Activated T-cell treated with anti-CD3 and anti-CD28 coated beads for 48 hours (primary cell): ENCODE results near the gene PDRG1.

ENCODE experiments used
- DNase-seq: peaks from one replicate; pipeline ENCODE4 v3.0.0-alpha.2; 2020; ENCODE audit warnings: low read depth

Gene PDRG1

GRCh38 chr20:31907046-31907445 lies 44.8 kb downstream of the PDRG1 start:
- no peak for DNase-seq

DNA sequence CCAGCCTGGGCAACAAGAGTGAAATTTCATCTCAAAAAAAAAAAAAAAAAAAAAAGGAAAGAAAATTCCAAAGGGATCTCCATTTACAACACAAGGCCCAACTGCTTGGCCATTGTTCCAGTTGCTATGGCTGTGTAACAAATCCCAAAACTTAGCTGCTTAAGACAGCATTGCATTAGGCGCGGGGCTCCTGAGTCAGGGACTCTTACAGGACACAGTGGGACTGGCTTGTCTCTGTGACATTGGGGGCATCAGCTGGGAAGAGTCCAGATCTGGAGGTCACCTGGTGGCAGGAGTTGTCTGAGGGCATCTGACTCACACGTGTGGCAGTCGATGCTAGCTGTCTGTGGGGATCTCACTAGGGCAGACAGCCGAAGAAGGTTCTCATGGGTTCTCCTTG lies 45.8 kb downstream of the PDRG1 start:
- no peak for DNase-seq

DNA sequence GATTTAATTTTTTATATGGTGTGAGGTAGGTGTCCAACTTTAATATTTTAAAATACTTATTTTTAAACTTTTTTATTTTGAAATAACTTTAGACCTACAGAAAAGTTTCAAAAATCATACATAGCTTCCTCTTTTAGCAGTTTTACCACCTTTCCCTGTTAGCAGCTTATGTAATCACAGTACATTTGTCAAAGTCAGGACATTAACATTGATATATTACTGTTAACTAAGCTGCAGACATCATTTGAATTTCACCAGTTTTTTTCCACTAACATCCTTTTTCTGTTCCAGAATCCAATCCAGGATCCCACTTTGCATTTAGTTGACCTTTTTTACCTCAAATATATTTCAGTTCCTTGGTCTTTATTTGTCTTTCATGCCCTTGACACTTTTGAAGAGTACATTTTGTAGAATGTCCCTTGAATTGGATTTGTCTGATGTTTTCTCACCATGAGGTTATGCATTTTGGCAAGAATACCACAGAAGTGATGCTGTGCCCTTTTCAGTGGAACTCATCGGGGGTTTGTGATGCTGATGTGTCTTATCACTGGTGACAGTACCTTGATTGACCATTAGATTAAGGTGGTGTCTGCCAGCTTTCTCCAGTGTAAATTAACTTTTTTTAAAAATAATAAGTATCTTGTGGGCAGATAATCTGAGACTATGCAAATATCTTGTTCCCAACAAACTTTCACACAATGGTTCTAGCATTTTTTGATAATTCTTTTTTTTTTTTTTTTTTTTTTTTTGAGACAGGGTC lies 48.0 kb downstream of the PDRG1 start:
- no peak for DNase-seq

DNA sequence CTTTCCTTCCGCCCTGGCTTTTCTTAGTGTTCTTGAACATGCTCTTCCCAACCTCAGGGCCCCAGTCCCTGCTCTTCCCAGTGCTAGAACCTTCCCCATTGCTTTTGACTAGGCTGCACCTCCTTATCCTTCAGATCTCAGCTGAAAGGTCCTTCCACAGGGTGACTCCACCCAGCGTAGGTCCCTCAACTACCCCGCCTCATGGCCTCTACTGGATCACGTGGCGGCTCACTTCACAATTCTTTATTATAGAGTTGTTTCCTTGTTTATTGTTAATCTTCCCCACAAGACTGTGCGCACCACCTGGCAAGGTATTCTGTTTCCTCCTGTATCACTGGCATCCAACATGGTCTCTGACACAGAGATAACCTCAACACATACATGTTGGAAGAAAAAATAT lies 50.2 kb downstream of the PDRG1 start:
- no peak for DNase-seq

- no peak for DNase-seq
Observed at GRCh38 chr20:31897541-31897940, 54.3 kb downstream of the PDRG1 start.

DNA sequence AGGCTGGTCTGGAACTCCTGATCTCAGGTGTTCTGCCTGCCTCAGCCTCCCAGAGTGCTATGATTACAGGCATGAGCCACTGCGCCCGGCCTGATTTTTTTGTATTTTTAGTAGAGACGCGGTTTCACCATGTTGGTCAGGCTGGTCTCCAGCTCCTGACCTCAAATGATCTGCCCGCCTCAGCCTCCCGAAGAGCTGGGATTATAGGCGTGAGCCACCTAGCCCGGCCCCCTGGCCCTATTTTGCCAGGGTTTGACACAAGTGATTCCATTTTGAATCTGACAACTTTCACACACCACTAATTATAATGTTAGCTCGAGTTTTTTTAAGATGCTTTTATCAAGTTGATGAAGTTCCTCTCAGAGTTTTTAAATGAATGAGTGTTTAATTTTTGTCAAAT lies 55.8 kb downstream of the PDRG1 start:
- DNase-seq: no peak

DNA sequence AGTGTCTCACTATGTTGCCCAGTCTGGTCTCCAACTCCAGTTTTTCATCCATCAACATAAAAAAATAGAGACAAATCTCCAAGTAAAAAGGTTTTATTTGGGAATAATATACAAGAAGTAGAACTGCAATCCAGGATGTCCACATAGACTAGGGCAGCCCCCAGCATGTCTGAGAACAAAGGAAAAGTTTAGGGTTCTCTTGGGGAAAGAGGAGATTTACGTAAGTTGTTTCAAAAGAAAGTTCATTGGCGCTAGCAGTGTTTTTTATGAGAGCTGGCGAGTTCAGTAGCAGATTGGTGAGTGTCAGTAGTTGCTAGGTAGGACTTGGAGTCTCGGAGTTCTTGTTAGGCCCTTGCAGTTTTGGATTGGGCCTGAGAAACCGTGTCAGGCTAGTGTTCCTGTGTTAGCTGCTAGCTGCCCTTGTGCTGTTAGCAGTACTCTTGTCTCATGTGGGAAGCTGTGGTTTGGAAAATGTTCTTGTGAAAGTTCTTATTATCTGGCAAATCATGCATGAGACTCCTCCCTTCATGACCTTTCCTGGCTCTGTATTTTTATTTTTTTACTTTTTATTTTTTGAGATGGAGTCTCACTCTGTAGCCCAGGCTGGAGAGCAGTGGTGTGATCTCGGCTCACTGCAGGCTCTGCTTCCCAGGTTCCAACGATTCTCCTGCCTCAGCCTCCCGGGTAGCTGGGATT lies 56.7 kb downstream of the PDRG1 start:
- DNase-seq: no peak
